ENCODE data around the gene ACER2. TPM values are rescaled to one million over a fixed set of nuclear protein-coding genes. Genes with fewer than 3 reads are reported as not detected.

Gene ACER2
- total and polyA plus RNA-seq, 10 of the 15 experiments (the other 5 are each of a cell fraction or from before 2014, with no cell fraction given) = 0.07 to 3.1 (median 2.2) TPM

DNA sequence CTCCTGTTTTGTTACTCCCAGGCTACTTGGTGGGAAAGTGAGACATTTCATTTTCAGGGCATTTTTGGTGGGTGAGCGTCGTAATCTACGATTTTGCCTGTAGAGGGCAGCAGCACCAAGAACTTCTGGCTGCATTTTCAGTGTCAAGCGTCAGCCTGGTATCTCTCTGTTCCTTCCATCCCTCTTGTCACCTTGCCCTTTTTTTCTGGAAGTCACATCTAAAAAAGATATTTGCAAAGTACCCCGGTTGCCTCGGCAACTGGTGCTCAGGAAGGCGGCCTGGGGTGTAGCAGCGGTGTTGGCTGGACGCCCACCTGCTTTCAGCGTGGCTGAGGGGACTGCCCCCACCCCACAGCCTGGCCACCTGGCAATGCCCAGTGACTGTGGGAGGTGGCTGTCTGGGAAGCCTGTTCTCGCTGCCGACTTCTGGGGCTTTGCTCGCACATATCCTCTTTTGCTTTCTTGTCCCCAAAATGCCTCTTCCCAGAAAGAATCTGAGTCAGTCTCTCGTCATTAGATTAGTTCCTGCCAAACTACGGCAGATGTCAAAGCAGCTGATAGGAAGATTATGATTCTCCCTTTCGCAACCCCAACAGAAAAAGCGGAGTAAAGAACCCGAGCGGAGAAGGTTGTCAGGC lies 84.5 kb downstream of the ACER2 start:
- Histone ChIP-seq H3K9me3 (replicated peaks; ENCODE audit: control insufficient read depth, insufficient read depth, low read length) (no peaks in the 10 kb centered on the region), H3K27me3 (replicated peaks in 1 of 2; ENCODE audit: control insufficient read depth in 2 of 2, insufficient read depth in 2 of 2, low read length in 1 of 2) (no peaks in the 10 kb centered on the region; a peak in 2 of 4 replicates), H3K36me3 (ENCODE audit: control insufficient read depth in 2 of 2, insufficient read depth in 2 of 2, low read length in 1 of 2) (no peaks in the 10 kb centered on the region), H3K4me3 (no peak overlapping the region), H4K20me1 (ENCODE audit: control insufficient read depth, insufficient read depth) (no peaks in the 10 kb centered on the region), H3K4me1 (ENCODE audit: control insufficient read depth, insufficient read depth, low read length) (no peaks in the 10 kb centered on the region), H2AFZ (ENCODE audit: control insufficient read depth, low read depth, low read length) (no peak overlapping the region), H3K79me2 (ENCODE audit: control insufficient read depth, insufficient read depth, low read length) (no peaks in the 10 kb centered on the region), H3K27ac (ENCODE audit: control insufficient read depth, insufficient read depth) (no peak overlapping the region), H3K9ac (ENCODE audit: control insufficient read depth, insufficient read depth, low read length) (no peak overlapping the region), H3K4me2 (ENCODE audit: control insufficient read depth, insufficient read depth) (no peak overlapping the region)
- FAIRE-seq (peak; percentile 74), DNase-seq (ENCODE audit: low read depth, low spot score) (peak; percentile 11), ATAC-seq (peak; percentile 87)
- RAD21 ChIA-PET (ENCODE audit: unreplicated experiment) = no interaction called here
- CTCF ChIA-PET = no interaction called here
- POLR2A ChIA-PET = no interaction called here
- 13% methylated on average over 19 of the region's 19 CpGs for WGBS (ENCODE audit: insufficient coverage, insufficient replicate concordance, low lambda C conversion rate, missing lambda C conversion rate)
- SMC1A ChIA-PET (ENCODE audit: uncharacterized antibody, unreplicated experiment) = interaction anchor here (1.0 kb wide), 1 partner anchor 1626 kb away, joined by 3 read pairs; no protein-coding TSS in a partner anchor
- intact Hi-C loops (cut with micrococcal nuclease; ENCODE audit: unreplicated experiment) (loop anchor here (1.0 to 10.0 kb wide), 4 partner anchors 149 to 429 kb away; partner anchors contain the start of gene SLC24A2), in situ Hi-C loops (cut with MboI) (no loop called here)
- TF ChIP-seq ZBTB40 (IDR thresholded peaks at IDR 0.05; ENCODE audit: borderline replicate concordance) (no peak), SMC3 (IDR thresholded peaks at IDR 0.05; ENCODE audit: borderline replicate concordance, low read length) (peak; percentile 54; the same call in 1 of the 2 replicates), CREM (IDR thresholded peaks at IDR 0.05; ENCODE audit: low read depth) (peak; percentile 65), RAD21 (IDR thresholded peaks at IDR 0.05; ENCODE audit: insufficient read depth, low read depth, low read length) (peak; percentile 74)
- TF ChIP-seq, protein P1, sequence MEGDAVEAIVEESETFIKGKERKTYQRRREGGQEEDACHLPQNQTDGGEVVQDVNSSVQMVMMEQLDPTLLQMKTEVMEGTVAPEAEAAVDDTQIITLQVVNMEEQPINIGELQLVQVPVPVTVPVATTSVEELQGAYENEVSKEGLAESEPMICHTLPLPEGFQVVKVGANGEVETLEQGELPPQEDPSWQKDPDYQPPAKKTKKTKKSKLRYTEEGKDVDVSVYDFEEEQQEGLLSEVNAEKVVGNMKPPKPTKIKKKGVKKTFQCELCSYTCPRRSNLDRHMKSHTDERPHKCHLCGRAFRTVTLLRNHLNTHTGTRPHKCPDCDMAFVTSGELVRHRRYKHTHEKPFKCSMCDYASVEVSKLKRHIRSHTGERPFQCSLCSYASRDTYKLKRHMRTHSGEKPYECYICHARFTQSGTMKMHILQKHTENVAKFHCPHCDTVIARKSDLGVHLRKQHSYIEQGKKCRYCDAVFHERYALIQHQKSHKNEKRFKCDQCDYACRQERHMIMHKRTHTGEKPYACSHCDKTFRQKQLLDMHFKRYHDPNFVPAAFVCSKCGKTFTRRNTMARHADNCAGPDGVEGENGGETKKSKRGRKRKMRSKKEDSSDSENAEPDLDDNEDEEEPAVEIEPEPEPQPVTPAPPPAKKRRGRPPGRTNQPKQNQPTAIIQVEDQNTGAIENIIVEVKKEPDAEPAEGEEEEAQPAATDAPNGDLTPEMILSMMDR (IDR thresholded peaks at IDR 0.05 in 2 of 3, conservative IDR thresholded peaks at IDR 0.05 in 1 of 3; ENCODE audit: control insufficient read depth in 2 of 3, extremely low read depth in 1 of 3, insufficient read depth in 1 of 3, low read depth in 3 of 3, low read length in 3 of 3) = peak; percentile 74 to 85 (median 81)
- no TSS peak for BruUV-seq (replicated peaks)

All from GM12878 (cell line).